ENCODE results near the gene LSM4. TPM values are rescaled to one million over a fixed set of nuclear protein-coding genes. Genes with fewer than 3 reads are reported as not detected.
"Not testable (repeated sequence)": the region's sequence is repeated elsewhere in the genome, so short reads cannot be mapped to it uniquely, and the experiment has no call there.

LSM4 gene
- total RNA-seq, 1 experiment from 2014 or later, result 713 TPM

DNA sequence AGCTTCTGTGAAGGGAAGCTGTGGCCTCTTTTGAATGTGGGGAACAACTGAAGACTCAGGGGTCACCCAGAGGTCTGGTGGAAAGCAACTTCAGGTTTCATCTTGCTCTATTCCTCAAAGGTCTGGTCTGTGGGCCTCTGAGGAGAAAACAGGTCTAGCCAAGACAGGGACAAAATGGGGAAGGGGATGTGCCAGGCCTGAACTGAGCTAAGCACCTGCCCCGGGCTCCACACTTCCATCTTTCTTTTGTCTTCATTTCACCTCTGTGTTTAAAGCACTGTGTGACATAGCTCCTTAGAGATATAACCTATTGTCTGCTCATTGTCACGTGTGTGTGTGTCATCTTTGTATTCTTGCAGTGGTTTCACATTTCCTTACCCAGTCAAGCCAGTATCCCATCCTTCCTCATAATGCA, 43.2 kb upstream of the LSM4 start:
- H3K36me3 ChIP-seq (ENCODE audit: low read depth, low read length), result no peaks in the 10 kb centered on the region
- peaks cover 19% of the 10 kb centered on the region for H3K4me1 ChIP-seq (ENCODE audit: insufficient read depth, low read length)
- H3K9me2 ChIP-seq (replicated peaks; ENCODE audit: low read length), result no peaks in the 10 kb centered on the region
- no peak overlapping the region for H3K4me3 ChIP-seq (ENCODE audit: low read length)
- H3K27me3 ChIP-seq (ENCODE audit: low read length), result no peaks in the 10 kb centered on the region
- ATAC-seq (no peak), DNase-seq (no peak)
- H4K20me1 ChIP-seq (ENCODE audit: low read length), result no peaks in the 10 kb centered on the region
- H3K9ac ChIP-seq (ENCODE audit: low read length), result no peak overlapping the region
- H3K4me2 ChIP-seq (ENCODE audit: low read length), result no peak overlapping the region
- POLR2A ChIA-PET (ENCODE audit: unreplicated experiment), result no interaction called here
- CTCF ChIA-PET, result no interaction called here
- no peaks in the 10 kb centered on the region for H3F3A ChIP-seq (ENCODE audit: low read length, unreplicated experiment)
- H2AFZ ChIP-seq (ENCODE audit: low read length), result no peak overlapping the region
- TF ChIP-seq, protein P1, sequence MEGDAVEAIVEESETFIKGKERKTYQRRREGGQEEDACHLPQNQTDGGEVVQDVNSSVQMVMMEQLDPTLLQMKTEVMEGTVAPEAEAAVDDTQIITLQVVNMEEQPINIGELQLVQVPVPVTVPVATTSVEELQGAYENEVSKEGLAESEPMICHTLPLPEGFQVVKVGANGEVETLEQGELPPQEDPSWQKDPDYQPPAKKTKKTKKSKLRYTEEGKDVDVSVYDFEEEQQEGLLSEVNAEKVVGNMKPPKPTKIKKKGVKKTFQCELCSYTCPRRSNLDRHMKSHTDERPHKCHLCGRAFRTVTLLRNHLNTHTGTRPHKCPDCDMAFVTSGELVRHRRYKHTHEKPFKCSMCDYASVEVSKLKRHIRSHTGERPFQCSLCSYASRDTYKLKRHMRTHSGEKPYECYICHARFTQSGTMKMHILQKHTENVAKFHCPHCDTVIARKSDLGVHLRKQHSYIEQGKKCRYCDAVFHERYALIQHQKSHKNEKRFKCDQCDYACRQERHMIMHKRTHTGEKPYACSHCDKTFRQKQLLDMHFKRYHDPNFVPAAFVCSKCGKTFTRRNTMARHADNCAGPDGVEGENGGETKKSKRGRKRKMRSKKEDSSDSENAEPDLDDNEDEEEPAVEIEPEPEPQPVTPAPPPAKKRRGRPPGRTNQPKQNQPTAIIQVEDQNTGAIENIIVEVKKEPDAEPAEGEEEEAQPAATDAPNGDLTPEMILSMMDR (conservative IDR thresholded peaks at IDR 0.05; ENCODE audit: low read depth, low read length), result no peak
- TF ChIP-seq EZH2 (IDR thresholded peaks at IDR 0.05; ENCODE audit: low read length, unreplicated experiment) (no peak), EZH2phosphoT487 (IDR thresholded peaks at IDR 0.05; ENCODE audit: borderline replicate concordance, low read length) (no peak)
- intact Hi-C loops (cut with micrococcal nuclease), result no loop called here
- no TSS peak for BruUV-seq (replicated peaks)
- H3K27ac ChIP-seq (ENCODE audit: low read length), result peak overlapping the region; percentile 32
- H3K9me3 ChIP-seq (ENCODE audit: low read length), result no peaks in the 10 kb centered on the region
- H3K79me2 ChIP-seq (ENCODE audit: low read length), result no peaks in the 10 kb centered on the region

DNA sequence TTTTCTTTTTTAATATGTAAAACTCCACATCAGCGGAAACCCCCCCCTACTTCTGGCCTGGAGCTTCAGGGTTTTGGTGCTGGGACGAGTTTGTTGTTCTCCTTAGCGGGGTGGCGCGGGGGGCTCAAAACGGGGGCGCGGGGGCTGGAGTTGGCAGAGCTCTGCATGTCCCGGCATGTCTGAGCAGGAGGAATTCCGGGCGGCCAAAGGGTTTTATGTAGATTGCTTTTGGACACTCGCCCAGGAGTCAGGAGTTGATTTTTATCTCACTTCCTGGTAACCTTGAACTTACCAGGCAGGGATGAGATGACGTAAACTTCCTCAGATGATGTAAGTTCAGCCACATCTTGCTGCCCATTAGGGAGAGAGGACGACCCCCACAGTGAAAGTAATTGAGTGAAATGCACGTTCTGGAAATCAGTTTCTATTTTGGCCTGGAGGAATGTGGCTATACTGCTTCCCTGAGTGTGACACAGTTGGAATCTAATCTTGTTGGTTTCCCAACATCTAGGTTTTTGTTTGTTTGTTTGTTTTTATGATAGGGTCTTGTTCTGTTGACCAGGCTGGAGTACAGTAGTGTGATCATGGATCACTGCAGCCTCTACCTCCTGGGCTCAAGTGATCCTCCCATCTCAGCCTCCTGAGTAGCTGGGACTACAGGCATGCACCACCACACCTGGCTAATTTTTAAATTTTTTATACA, 42.1 kb upstream of the LSM4 start:
- POLR2A ChIA-PET (ENCODE audit: unreplicated experiment), result interaction anchor here (0.8 kb wide), 1 partner anchor 16 kb away, joined by 3 read pairs; no protein-coding TSS in a partner anchor
- ATAC-seq (peak; percentile 81), DNase-seq (peak; percentile 87)
- peak overlapping the region; percentile 8; the same call in 1 of the 2 replicates for H3K9ac ChIP-seq (ENCODE audit: low read length)
- H4K20me1 ChIP-seq (ENCODE audit: low read length), result no peaks in the 10 kb centered on the region
- H3K9me2 ChIP-seq (replicated peaks; ENCODE audit: low read length), result no peaks in the 10 kb centered on the region
- BruUV-seq (replicated peaks), result TSS peak; percentile 81
- no peaks in the 10 kb centered on the region for H3K27me3 ChIP-seq (ENCODE audit: low read length)
- no peaks in the 10 kb centered on the region for H3F3A ChIP-seq (ENCODE audit: low read length, unreplicated experiment)
- peak overlapping the region; percentile 32 for H3K27ac ChIP-seq (ENCODE audit: low read length)
- no peak for TF ChIP-seq EZH2 (IDR thresholded peaks at IDR 0.05; ENCODE audit: low read length, unreplicated experiment)
- TF ChIP-seq, protein P1 (conservative IDR thresholded peaks at IDR 0.05; ENCODE audit: low read depth, low read length), result no peak
- TF ChIP-seq EZH2phosphoT487 (IDR thresholded peaks at IDR 0.05; ENCODE audit: borderline replicate concordance, low read length), result no peak
- no peaks in the 10 kb centered on the region for H3K36me3 ChIP-seq (ENCODE audit: low read depth, low read length)
- H3K79me2 ChIP-seq (ENCODE audit: low read length), result no peaks in the 10 kb centered on the region
- intact Hi-C loops (cut with micrococcal nuclease), result loop anchor here (2.0 kb wide), 1 partner anchor 16 kb away; no protein-coding TSS in a partner anchor
- H2AFZ ChIP-seq (ENCODE audit: low read length), result no peak overlapping the region
- CTCF ChIA-PET, result interaction anchor here (1.0 kb wide), 1 partner anchor 21 kb away, joined by 8 read pairs; the partner anchor contains the start of gene GDF15
- no peaks in the 10 kb centered on the region for H3K9me3 ChIP-seq (ENCODE audit: low read length)
- H3K4me2 ChIP-seq (ENCODE audit: low read length), result peak overlapping the region; percentile 49
- H3K4me1 ChIP-seq (ENCODE audit: insufficient read depth, low read length), result peaks cover 19% of the 10 kb centered on the region
- no peak overlapping the region for H3K4me3 ChIP-seq (ENCODE audit: low read length)

DNA sequence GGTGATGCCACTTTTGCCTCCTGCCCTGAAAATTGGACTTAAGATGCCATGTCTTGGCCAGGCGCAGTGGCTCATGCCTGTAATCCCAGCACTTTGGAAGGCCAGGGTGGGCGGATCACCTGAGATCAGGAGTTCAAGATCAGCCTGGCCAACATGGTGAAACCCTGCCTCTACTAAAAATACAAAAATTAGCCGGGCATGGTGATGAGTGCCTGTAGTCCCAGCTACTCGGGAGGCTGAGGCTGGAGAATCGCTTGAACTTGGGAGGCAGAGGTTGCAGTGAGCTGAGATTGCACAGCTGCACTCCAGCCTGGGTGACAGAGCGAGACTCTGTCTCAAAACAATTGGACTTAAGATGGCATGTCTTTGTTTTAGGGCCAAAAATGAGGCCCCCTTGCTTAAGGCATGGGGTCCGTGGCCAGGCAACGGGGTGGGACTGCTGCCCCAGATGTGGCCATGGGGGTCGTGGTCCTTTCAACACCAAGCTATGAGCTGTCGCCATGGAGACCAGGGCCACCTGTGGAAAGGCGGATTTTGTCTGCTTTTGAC, 41.5 kb upstream of the LSM4 start:
- peak overlapping the region; percentile 21; the same call in 1 of the 2 replicates for H3K27ac ChIP-seq (ENCODE audit: low read length)
- not testable (repeated sequence) for H3K27me3 ChIP-seq (ENCODE audit: low read length); H2AFZ ChIP-seq (ENCODE audit: low read length); H3K9me2 ChIP-seq (replicated peaks; ENCODE audit: low read length); H3K36me3 ChIP-seq (ENCODE audit: low read depth, low read length); H3F3A ChIP-seq (ENCODE audit: low read length, unreplicated experiment); H3K79me2 ChIP-seq (ENCODE audit: low read length); H3K4me3 ChIP-seq (ENCODE audit: low read length); DNase-seq; H3K9me3 ChIP-seq (ENCODE audit: low read length); H4K20me1 ChIP-seq (ENCODE audit: low read length)
- CTCF ChIA-PET, result interaction anchor here (0.6 to 1.0 kb wide), 2 partner anchors 22 to 24 kb away, joined by 5 to 8 read pairs; partner anchors contain the start of gene GDF15
- peak overlapping the region; percentile 49 for H3K4me2 ChIP-seq (ENCODE audit: low read length)
- intact Hi-C loops (cut with micrococcal nuclease), result loop anchor here (2.0 kb wide), 1 partner anchor 16 kb away; no protein-coding TSS in a partner anchor
- peak overlapping the region; percentile 8; the same call in 1 of the 2 replicates for H3K9ac ChIP-seq (ENCODE audit: low read length)
- TSS peak; percentile 99 for BruUV-seq (replicated peaks)
- H3K4me1 ChIP-seq (ENCODE audit: insufficient read depth, low read length), result peaks cover 19% of the 10 kb centered on the region
- POLR2A ChIA-PET (ENCODE audit: unreplicated experiment), result interaction anchor here (0.8 kb wide), 1 partner anchor 16 kb away, joined by 3 read pairs; no protein-coding TSS in a partner anchor
- peak; percentile 12; the same call in 1 of the 2 replicates for ATAC-seq

Data from PC-3 (cell line).